NB4 (cell line): ENCODE data around the gene PLA2G12B.

Experiments used
- DNase-seq: peaks from one replicate; pipeline ENCODE4 v3.0.0; 2010; ENCODE audit warnings: low read depth
- H3K4me3 ChIP-seq: one replicate; pipeline ENCODE4 v1.5.1; 2011; ENCODE audit warnings: mild to moderate bottlenecking, low read depth, low read length, moderate library complexity
- CTCF ChIP-seq: IDR thresholded peaks from one replicate; pipeline ENCODE4 v1.5.1; 2012; ENCODE audit warnings: low read depth, low read length
- MYC ChIP-seq: IDR thresholded peaks from 2 replicates; pipeline ENCODE4 v1.6.1; 2011; ENCODE audit warnings: low read depth, low read length
- POLR2A ChIP-seq: IDR thresholded peaks from 2 replicates; pipeline ENCODE4 v1.6.1; 2011; ENCODE audit warnings: mild to moderate bottlenecking; ENCODE audit not compliant: insufficient read length; ENCODE audit errors: extremely low read depth
- TF ChIP-seq, protein P1 (sequence below): IDR thresholded peaks from 2 replicates; pipeline ENCODE4 v1.6.1; 2011; ENCODE audit warnings: low read depth, low read length

PLA2G12B gene

GRCh38 chr10:72956001-72956400, 1.4 kb upstream of the PLA2G12B start:
- no peak for DNase-seq
- TF ChIP-seq CTCF (no peak), POLR2A (no peak), MYC (no peak)
- H3K4me3 ChIP-seq = no peak overlapping the region

DNA sequence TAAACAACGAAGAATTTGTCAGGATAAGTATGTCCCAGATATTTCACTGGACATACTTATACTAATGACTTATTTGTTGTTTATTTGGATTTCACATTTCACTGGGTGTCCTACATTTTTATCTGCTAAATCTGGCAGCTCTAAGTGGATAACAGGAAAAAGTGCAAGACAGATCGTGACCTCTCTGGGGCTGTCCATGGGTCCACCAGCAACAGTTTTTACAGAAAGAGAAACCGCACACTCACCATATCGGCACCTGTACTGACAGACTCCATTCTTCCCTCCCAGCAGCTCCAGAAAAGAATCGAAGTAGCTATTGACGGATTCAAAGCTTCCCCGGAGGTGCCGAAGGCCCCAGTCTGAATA, 393 bp downstream of the PLA2G12B start:
- H3K4me3 ChIP-seq = no peak overlapping the region
- no peak for TF ChIP-seq POLR2A
- TF ChIP-seq MYC = no peak
- TF ChIP-seq, protein P1, sequence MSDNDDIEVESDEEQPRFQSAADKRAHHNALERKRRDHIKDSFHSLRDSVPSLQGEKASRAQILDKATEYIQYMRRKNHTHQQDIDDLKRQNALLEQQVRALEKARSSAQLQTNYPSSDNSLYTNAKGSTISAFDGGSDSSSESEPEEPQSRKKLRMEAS = no peak
- no peak for DNase-seq

DNA sequence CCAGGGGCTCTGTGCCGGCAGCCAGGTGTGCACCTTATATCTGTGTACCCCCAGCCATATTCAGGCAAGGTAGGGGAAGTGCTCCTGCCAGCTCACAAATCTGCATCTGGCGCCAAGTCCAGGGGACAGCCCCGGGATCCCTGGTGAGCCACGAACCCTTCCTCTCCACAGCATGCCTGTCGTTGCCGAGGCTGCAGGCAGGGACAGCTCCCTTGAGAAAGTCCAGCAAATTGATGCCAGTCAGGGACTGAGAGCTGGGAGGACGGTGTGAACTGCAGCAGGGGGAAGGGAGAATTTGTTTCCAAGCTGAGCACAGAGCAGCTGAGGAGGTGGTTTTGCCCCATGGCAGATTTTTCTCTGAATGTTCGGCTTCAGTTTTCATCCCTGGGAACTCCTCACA, 919 bp downstream of the PLA2G12B start:
- no peak for DNase-seq

DNA sequence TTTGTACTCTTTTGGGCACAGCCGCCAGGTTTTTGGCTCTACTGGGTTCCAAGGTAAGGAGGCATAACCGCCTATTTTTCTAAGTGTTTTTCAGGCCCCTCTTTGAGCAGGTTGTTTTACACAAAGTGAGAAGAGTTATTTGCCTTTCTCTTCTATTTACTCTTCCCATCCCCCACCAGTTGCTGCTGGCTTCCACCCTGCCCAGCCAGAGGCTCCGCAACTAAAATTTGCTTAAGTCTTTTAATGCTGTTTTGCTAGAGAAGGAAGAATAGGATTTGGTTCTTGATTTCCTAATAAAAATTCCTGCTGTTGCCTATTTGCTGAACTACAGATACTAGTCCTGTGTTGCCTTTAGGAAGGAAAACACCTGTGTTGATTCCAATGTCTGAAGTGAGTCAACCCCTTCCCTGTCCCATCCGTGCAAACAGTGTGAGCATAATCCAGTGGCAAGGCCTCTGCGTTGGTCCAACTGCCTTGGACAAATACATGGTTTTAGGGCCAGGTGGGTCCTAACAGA, 1.9 kb downstream of the PLA2G12B start:
- DNase-seq = no peak
- TF ChIP-seq CTCF (no peak), MYC (no peak), POLR2A (no peak)
- TF ChIP-seq, protein P1 = no peak

More for the DNA sequence above, 919 bp downstream of the PLA2G12B start:
- TF ChIP-seq, protein P1 = no peak
- no peak for TF ChIP-seq MYC
- no peak for TF ChIP-seq POLR2A
- no peak for TF ChIP-seq CTCF
- no peak overlapping the region for H3K4me3 ChIP-seq

DNA sequence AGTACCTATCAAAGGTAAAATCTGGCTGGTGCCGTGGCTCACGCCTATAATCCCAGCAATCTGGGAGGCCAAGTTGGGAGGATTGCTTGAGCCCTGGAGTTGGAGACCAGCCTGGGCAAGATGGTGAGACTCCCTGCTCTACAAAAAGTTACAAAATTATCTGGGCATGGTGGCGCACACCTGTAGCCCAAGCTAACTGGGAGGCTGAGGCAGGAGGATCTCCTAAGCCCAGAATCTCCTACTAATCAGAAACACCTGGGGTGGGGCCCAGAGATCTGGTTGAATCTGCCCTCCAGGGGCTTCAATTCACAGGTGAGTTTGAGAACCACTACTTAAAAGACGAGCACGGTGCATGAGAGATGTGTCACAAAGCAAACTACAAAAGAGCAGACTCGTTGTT, 2.4 kb downstream of the PLA2G12B start:
- DNase-seq = no peak
- H3K4me3 ChIP-seq = no peak overlapping the region
- no peak for TF ChIP-seq CTCF
- TF ChIP-seq, protein P1 = no peak
- no peak for TF ChIP-seq MYC
- no peak for TF ChIP-seq POLR2A

More for the DNA sequence above, 1.9 kb downstream of the PLA2G12B start:
- H3K4me3 ChIP-seq = no peak overlapping the region

- no peak for DNase-seq
- TF ChIP-seq POLR2A (no peak), MYC (no peak), CTCF (no peak)
- TF ChIP-seq, protein P1 = no peak
- H3K4me3 ChIP-seq = no peak overlapping the region
Measured at GRCh38 chr10:72951760-72952159, 2.8 kb downstream of the PLA2G12B start.
